ENCODE data around the gene COLQ.
"Not testable (repeated sequence)": the region's sequence is repeated elsewhere in the genome, so short reads cannot be mapped to it uniquely, and the experiment has no call there.

Gene COLQ

GRCh38 chr3:15436246-15436645 is 85.3 kb downstream of the COLQ start:
- Mint-ChIP-seq H3K27me3 (no peaks in the 10 kb centered on the region), H3K36me3 (peaks cover 12% of the 10 kb centered on the region), H3K4me1 (peaks cover 23% of the 10 kb centered on the region), H3K9me3 (no peaks in the 10 kb centered on the region), H3K27ac (no peak overlapping the region), H3K4me3 (no peak overlapping the region)

GRCh38 chr3:15434756-15435155 is 86.8 kb downstream of the COLQ start:
- no peak overlapping the region for H3K27ac Mint-ChIP-seq
- H3K36me3 Mint-ChIP-seq = peaks cover 13% of the 10 kb centered on the region
- H3K4me3 Mint-ChIP-seq = no peak overlapping the region
- no peaks in the 10 kb centered on the region for H3K9me3 Mint-ChIP-seq
- no peaks in the 10 kb centered on the region for H3K27me3 Mint-ChIP-seq
- peaks cover 30% of the 10 kb centered on the region for H3K4me1 Mint-ChIP-seq

DNA sequence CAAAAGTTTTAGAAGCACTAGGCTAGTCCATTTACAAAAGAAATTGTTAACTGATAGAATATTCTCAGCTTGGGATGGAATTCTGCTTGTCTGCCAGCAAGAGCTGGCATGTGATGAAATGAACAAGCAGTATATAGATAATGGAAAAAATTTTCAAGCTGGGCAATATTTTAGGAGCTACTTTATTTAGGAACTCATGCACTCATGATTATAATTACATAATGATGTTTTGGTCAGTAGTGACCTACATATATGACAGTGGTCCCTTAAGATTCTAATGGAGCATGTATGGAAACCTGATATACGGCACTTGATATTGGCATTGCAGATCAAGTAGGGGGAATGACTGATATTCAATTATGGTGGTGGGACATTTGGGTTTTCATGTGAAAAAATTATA is 88.0 kb downstream of the COLQ start:
- Mint-ChIP-seq H3K27ac (no peak overlapping the region), H3K36me3 (peaks cover 12% of the 10 kb centered on the region), H3K4me1 (peaks cover 42% of the 10 kb centered on the region), H3K27me3 (no peaks in the 10 kb centered on the region), H3K9me3 (no peaks in the 10 kb centered on the region), H3K4me3 (no peak overlapping the region)

DNA sequence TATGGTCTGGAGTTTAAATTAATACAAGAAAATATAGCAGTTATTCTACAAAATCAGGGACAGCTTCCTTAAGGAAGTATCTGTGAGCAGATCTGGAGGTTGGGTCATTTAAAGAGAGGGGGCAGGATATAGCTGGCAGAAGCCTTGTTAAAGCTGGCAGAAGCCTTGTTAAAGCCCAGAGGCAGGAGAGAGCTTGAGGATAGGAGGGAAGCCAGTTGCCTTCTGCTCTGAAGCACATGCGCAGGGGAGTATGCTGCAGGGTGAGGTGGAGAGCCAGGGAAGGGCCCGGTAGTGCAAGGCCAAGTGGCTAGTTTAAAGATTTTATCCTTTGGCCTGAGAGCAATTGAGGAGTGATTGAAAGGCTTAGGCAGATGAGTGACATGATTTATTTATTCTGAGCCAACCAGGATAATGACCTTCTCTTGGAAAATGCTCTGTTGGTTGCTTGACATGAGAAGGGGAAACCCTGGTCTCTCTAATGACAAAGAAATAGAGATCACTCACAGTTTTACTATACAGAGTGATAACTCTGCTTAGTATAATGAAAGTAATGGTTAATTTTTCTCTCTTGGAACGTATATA is 90.2 kb downstream of the COLQ start:
- peak overlapping the region; percentile 79 for H3K27ac Mint-ChIP-seq

GRCh38 chr3:15430624-15431023 is 90.9 kb downstream of the COLQ start:
- Mint-ChIP-seq H3K27me3 (no peaks in the 10 kb centered on the region), H3K4me3 (no peak overlapping the region), H3K4me1 (peaks cover 59% of the 10 kb centered on the region), H3K9me3 (no peaks in the 10 kb centered on the region), H3K27ac (no peak overlapping the region), H3K36me3 (peaks cover 10% of the 10 kb centered on the region)

More for the DNA sequence above, 90.2 kb downstream of the COLQ start:
- Mint-ChIP-seq H3K4me3 (no peak overlapping the region), H3K4me1 (peaks cover 52% of the 10 kb centered on the region), H3K27me3 (no peaks in the 10 kb centered on the region), H3K9me3 (no peaks in the 10 kb centered on the region), H3K36me3 (peaks cover 12% of the 10 kb centered on the region)

DNA sequence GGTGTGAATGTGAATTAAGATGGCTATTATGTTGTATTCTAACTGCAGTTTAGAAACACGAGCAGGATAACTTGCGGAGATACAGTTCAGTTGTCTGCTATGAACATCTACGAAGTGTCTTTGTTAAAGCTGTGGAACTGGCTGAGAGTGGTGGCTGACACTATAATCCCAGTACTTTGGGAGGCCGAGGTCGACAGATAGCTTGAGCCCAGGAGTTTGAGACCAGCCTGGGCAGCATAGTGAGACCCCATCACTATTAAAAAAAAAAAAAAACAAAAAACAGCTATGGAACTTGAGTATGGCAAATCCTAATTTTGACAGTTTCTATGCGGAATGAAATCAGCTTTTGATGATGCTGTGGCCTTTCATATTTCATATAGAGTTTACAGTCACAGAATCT is 92.4 kb downstream of the COLQ start:
- peak overlapping the region; percentile 97 for H3K27ac Mint-ChIP-seq
- peaks cover 10% of the 10 kb centered on the region for H3K36me3 Mint-ChIP-seq
- peak overlapping the region; percentile 98 for H3K4me3 Mint-ChIP-seq
- no peaks in the 10 kb centered on the region for H3K27me3 Mint-ChIP-seq
- no peaks in the 10 kb centered on the region for H3K9me3 Mint-ChIP-seq
- H3K4me1 Mint-ChIP-seq = peaks cover 70% of the 10 kb centered on the region

GRCh38 chr3:15428539-15428938 is 93.0 kb downstream of the COLQ start:
- peak overlapping the region; percentile 98 for H3K4me3 Mint-ChIP-seq
- H3K9me3 Mint-ChIP-seq = no peaks in the 10 kb centered on the region
- peaks cover 9% of the 10 kb centered on the region for H3K36me3 Mint-ChIP-seq
- peak overlapping the region; percentile 97 for H3K27ac Mint-ChIP-seq
- peaks cover 68% of the 10 kb centered on the region for H3K4me1 Mint-ChIP-seq
- no peaks in the 10 kb centered on the region for H3K27me3 Mint-ChIP-seq

- no peaks in the 10 kb centered on the region for H3K27me3 Mint-ChIP-seq
- peak overlapping the region; percentile 98 for H3K4me3 Mint-ChIP-seq
- H3K36me3 Mint-ChIP-seq = peaks cover 4% of the 10 kb centered on the region
- no peaks in the 10 kb centered on the region for H3K9me3 Mint-ChIP-seq
- peak overlapping the region; percentile 97 for H3K27ac Mint-ChIP-seq
- H3K4me1 Mint-ChIP-seq = peaks cover 64% of the 10 kb centered on the region
Observed at GRCh38 chr3:15427981-15428380, 93.5 kb downstream of the COLQ start.

GRCh38 chr3:15427182-15427880 is 94.2 kb downstream of the COLQ start, which contains the start of the genes EAF1 and METTL6:
Gene EAF1 (plus strand): TSS chr3:15427598. CDS start chr3:15427780, 182 bp downstream.
Gene METTL6 (minus strand): TSS chr3:15427544. CDS start chr3:15426511, 1,033 bp downstream.
- no peaks in the 10 kb centered on the region for H3K9me3 Mint-ChIP-seq
- peak within 1 kb of the TSS; percentile 98 for H3K4me3 Mint-ChIP-seq
- peaks cover 6% of the 10 kb centered on the region for H3K36me3 Mint-ChIP-seq
- H3K4me1 Mint-ChIP-seq = peaks cover 68% of the 10 kb centered on the region
- no peaks in the 10 kb centered on the region for H3K27me3 Mint-ChIP-seq
- peak within 1 kb of the TSS; percentile 97 for H3K27ac Mint-ChIP-seq

DNA sequence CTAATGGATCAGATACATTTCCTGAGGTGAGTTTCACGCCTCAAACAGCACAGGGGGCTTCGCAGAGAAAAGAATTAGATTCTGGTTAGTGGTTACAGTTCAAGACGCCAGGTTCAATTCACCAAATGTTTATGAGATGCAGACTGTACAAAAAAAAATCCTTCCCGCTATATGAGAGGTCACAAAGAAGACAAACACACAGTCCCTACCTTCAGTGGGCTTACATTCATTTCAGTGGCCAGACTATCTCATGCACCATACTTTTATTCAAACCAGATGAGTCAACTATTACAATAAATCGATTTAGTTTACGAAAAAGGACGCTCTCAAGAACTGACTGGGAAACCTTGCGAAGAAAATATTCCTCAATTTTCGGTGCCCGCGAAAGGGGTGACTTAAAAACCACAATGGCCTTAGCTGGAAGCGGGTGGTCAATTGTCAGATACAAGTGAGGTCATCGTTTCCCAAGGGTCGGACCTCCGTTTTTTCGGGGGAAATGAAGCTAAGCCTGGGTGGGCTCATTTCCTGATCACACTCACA is 94.9 kb downstream of the COLQ start:
- Mint-ChIP-seq H3K27me3 (no peaks in the 10 kb centered on the region), H3K4me1 (peaks cover 62% of the 10 kb centered on the region), H3K27ac (peak overlapping the region; percentile 97), H3K36me3 (peaks cover 5% of the 10 kb centered on the region), H3K4me3 (peak overlapping the region; percentile 98), H3K9me3 (no peaks in the 10 kb centered on the region)

GRCh38 chr3:15420871-15421270 is 100.6 kb downstream of the COLQ start:
- Mint-ChIP-seq H3K4me3 (no peak overlapping the region), H3K27me3 (no peaks in the 10 kb centered on the region), H3K9me3 (no peaks in the 10 kb centered on the region), H3K27ac (no peak overlapping the region), H3K4me1 (peaks cover 34% of the 10 kb centered on the region), H3K36me3 (peaks cover 12% of the 10 kb centered on the region)

DNA sequence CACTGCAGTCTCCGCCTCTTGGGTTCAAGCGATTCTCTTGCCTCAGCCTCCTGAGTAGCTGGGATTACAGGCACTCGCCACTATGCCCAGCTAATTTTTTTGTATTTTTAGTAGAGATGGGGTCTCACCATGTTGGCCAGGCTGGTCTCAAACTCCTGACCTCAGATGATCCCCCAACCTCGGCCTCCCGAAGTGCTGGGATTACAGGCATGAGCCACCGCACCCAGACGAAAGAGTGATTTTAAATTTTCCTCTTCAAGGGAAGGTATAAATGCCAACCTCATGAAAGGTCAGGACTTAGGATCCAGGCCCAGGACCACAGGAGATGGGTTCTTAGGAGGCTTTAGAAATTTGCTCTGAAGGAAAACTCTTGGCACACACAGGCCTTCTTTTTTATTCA is 110.5 kb downstream of the COLQ start:
- H3K9me3 Mint-ChIP-seq, H3K4me3 Mint-ChIP-seq, H3K4me1 Mint-ChIP-seq, H3K27ac Mint-ChIP-seq, H3K27me3 Mint-ChIP-seq: not testable (repeated sequence)
- H3K36me3 Mint-ChIP-seq = peaks cover 10% of the 10 kb centered on the region

GRCh38 chr3:15409774-15410173 is 111.7 kb downstream of the COLQ start:
- Mint-ChIP-seq H3K27ac (no peak overlapping the region), H3K36me3 (peaks cover 7% of the 10 kb centered on the region), H3K4me3 (no peak overlapping the region), H3K9me3 (no peaks in the 10 kb centered on the region), H3K27me3 (no peaks in the 10 kb centered on the region), H3K4me1 (peaks cover 5% of the 10 kb centered on the region)

DNA sequence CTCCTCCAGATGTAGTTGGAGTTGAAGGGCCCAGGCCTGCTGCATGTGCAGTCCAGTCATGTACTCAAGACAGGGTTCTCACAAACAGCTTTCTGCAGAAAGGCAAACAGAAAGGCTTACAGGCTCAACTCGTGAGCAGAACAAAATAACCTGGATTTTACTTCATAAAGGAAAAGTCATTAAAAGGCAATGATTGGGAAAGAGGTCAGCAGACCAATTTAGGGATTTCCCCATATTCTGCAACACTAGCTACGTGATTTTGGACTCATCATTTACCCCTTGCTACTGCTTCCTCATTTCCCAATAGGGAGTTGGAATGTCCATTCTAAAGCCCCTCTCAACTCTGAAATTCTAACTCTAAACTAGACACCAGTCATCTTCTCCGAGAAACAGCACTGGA is 112.3 kb downstream of the COLQ start:
- peaks cover 7% of the 10 kb centered on the region for H3K36me3 Mint-ChIP-seq
- H3K4me3 Mint-ChIP-seq = no peak overlapping the region
- no peaks in the 10 kb centered on the region for H3K27me3 Mint-ChIP-seq
- H3K9me3 Mint-ChIP-seq = no peaks in the 10 kb centered on the region
- H3K4me1 Mint-ChIP-seq = peaks cover 5% of the 10 kb centered on the region
- H3K27ac Mint-ChIP-seq = no peak overlapping the region

- Mint-ChIP-seq H3K4me1 (peaks cover 6% of the 10 kb centered on the region), H3K27ac (no peak overlapping the region), H3K9me3 (no peaks in the 10 kb centered on the region), H3K4me3 (no peak overlapping the region), H3K27me3 (no peaks in the 10 kb centered on the region), H3K36me3 (peaks cover 3% of the 10 kb centered on the region)
Observed at GRCh38 chr3:15405448-15406050, 116.0 kb downstream of the COLQ start.

- H3K27ac Mint-ChIP-seq = no peak overlapping the region
- no peaks in the 10 kb centered on the region for H3K27me3 Mint-ChIP-seq
- H3K4me1 Mint-ChIP-seq = peaks cover 13% of the 10 kb centered on the region
- no peak overlapping the region for H3K4me3 Mint-ChIP-seq
- peaks cover 3% of the 10 kb centered on the region for H3K36me3 Mint-ChIP-seq
- H3K9me3 Mint-ChIP-seq = no peaks in the 10 kb centered on the region
Observed at GRCh38 chr3:15404767-15405166, 116.7 kb downstream of the COLQ start.
